Heart right ventricle (tissue), 16 donors: ENCODE data around the gene FOXN3. TPM values are rescaled to one million over a fixed set of nuclear protein-coding genes. Genes with fewer than 3 reads are reported as not detected.
"Not testable (repeated sequence)": the region's sequence is repeated elsewhere in the genome, so short reads cannot be mapped to it uniquely, and the experiment has no call there.

Experiments
- ATAC-seq, 8 donors: fragments of 200-7000 bp; cut with Tn5 transposase; one replicate each; pipeline ENCODE4 v1.9.1; 2020; ENCODE audit warnings: mild to moderate bottlenecking in 8 of 8, moderate library complexity in 8 of 8, moderate number of reproducible peaks in 1 of 8
- DNase-seq, 2 donors: peaks; one replicate each; pipeline ENCODE4 v3.0.0-alpha.2; 2020
- H3K27ac ChIP-seq, 10 donors: fragments of 200-600 bp; sonication (generic) in 2 of 10; one replicate each; pipeline versions ENCODE4 v1.5.0 to v1.8.0; 2020 to 2022; ENCODE audit warnings: mild to moderate bottlenecking in 3 of 10
- H3K27me3 ChIP-seq, 7 donors: fragments of 200-600 bp; one replicate each; pipeline ENCODE4 v1.8.0; 2021 to 2022; ENCODE audit warnings: mild to moderate bottlenecking in 2 of 7
- H3K36me3 ChIP-seq, 9 donors: fragments of 200-600 bp; sonication (generic) in 1 of 9; one replicate each; pipeline versions ENCODE4 v1.5.0 to v1.8.0; 2020 to 2022; ENCODE audit warnings: mild to moderate bottlenecking in 2 of 9
- H3K4me1 ChIP-seq, 9 donors: fragments of 200-600 bp; sonication (generic) in 1 of 9; one replicate each; pipeline versions ENCODE4 v1.5.0 to v1.8.0; 2020 to 2022; ENCODE audit warnings: mild to moderate bottlenecking in 4 of 9
- H3K4me3 ChIP-seq, 10 donors: fragments of 200-600 bp; sonication (generic) in 2 of 10; one replicate each; pipeline versions ENCODE4 v1.5.0 to v1.8.0; 2020 to 2022; ENCODE audit warnings: mild to moderate bottlenecking in 7 of 10, moderate library complexity in 2 of 10
- H3K9me3 ChIP-seq, 11 donors: fragments of 200-600 bp in 10 of 11; sonication (generic) in 2 of 11; one replicate each; pipeline versions ENCODE4 v1.5.0 to v1.8.0; 2013 to 2022; ENCODE audit warnings: mild to moderate bottlenecking in 2 of 11, control low read depth in 1 of 11, moderate library complexity in 1 of 11
- WGBS, 2 donors: extraction: QIAGEN DNeasy Blood & Tissue Kit; methylation state at CpG; one replicate each; pipeline ENCODE4 v1.1.7; 2013; ENCODE audit warnings: inconsistent platforms in 1 of 2; 5-methylcytosine and 5-hydroxymethylcytosine counted together
- intact Hi-C, 10 donors: fragments of 100-400 bp; cut with DNase I; formaldehyde crosslinking; loops; one replicate each; pipeline versions ENCODE4 v1.11.1 to v1.14.2; 2022
- polyA plus RNA-seq, 2 donors: library from polyadenylated mRNA; stranded (reverse); fragments of 200-250 nt; gene quantifications; one replicate each; pipeline ENCODE4 v1.2.3, GENCODE V29; 2013
- total RNA-seq, 10 donors: library from RNA; stranded (reverse); fragmentation: NEBNext Ultra II Directional in 3 of 10; extraction: Animal tissue kit (Norgen Biotek cat#: 25700) in 3 of 10; gene quantifications; one replicate each; pipeline versions ENCODE4 v1.2.1 to v1.2.4, GENCODE V29; 2021 to 2023
- TF ChIP-seq, protein P1 (sequence below), 9 donors: fragments of 200-600 bp; sonication (generic) in 2 of 9; IDR thresholded peaks; one replicate each; pipeline versions ENCODE4 v1.5.0 to v1.8.0; 2021 to 2022; ENCODE audit warnings: antibody characterized with exemption in 9 of 9, mild to moderate bottlenecking in 5 of 9, moderate library complexity in 1 of 9
- donor health status: Arrhythmogenic right ventricular cardiomyopathy.
- donor health status: ischemic (EF 13 %, LVEDD 7.1; RV severe dilation, severe dysfunction).
- donor health status: healthy with polysubstance abuse.
- donor health status: DM: no; HTN: yes; CAD: no.
- donor health status: DM: no; HTN: no; CAD: no.
- donor health status: ischemic (EF 25% LVEDD 6.9; RV normal size, moderate dysfunction).
- donor health status: ischemic (EF 25% LVEDD 5.7; RV mildly dilated, moderate dysfunction).
- donor health status: healthy.
- donor health status: DM: yes; HTN: yes; CAD: no.
- donor health status: Ischemic cardiomyopathy.
- donor health status: ischemic (EF 35%, LVEDD 5.7; RV mildly dilated, moderate dysfunction).
- donor health status: nonischemic (EF 11% LVEDD 7.7; RV severe dilation, severe dysfunction).
- donor health status: DM: yes; HTN: yes; CAD: no.
- donor health status: PGD.
- donor health status: ischemic (EF 29% LVEDD 5.4; RV normal size, mild dysfunction).
- donor health status: nonischemic (EF 23%, LVEDD 6.1; RV moderate dilation, normal function).

The FOXN3 gene
- total and polyA plus RNA-seq, 12 donors, result 13.0 to 150 (median 107) TPM

DNA sequence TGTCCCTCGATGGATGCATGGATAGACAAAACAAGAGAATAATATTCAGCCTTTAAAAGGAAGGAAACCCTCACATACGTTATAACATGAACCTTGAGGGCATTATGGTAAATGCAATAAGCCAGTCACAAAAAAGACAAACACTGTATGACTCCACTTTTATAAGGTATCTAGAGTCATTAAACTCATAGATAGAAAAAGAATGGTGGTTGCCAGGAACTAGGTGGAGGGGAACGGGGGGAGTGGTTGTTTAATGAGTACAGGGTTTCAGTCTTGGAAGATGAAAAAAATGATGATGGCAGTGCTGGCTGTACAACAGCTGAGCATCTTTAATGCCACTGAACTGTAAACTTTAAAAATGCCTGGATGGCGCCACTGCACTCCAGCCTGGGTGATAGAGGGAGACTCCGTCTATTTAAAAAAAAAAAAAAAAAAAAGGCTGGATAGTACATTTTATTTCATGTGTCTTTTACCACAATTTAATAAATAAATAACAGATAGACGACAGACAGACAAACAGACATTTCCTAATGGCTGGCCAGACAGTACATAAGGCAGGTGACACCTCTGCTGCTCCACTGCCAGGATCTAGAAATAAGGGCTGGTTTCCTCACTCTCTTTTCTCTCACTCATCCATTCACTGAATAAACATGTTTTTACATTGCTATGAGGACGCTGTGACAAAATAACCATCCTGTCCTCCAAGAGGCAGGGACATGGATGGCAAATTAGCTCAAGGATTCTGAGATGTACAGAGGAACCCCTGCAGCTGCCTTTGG is 118.8 kb downstream of the FOXN3 start:
- intact Hi-C loops, result no loop called here
- no peak overlapping the region for H3K27ac ChIP-seq
- peaks cover 9 to 36% (median 26%) of the 10 kb centered on the region in 9 donors for H3K4me1 ChIP-seq
- no peaks in the 10 kb centered on the region for H3K9me3 ChIP-seq
- TF ChIP-seq, protein P1, sequence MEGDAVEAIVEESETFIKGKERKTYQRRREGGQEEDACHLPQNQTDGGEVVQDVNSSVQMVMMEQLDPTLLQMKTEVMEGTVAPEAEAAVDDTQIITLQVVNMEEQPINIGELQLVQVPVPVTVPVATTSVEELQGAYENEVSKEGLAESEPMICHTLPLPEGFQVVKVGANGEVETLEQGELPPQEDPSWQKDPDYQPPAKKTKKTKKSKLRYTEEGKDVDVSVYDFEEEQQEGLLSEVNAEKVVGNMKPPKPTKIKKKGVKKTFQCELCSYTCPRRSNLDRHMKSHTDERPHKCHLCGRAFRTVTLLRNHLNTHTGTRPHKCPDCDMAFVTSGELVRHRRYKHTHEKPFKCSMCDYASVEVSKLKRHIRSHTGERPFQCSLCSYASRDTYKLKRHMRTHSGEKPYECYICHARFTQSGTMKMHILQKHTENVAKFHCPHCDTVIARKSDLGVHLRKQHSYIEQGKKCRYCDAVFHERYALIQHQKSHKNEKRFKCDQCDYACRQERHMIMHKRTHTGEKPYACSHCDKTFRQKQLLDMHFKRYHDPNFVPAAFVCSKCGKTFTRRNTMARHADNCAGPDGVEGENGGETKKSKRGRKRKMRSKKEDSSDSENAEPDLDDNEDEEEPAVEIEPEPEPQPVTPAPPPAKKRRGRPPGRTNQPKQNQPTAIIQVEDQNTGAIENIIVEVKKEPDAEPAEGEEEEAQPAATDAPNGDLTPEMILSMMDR (IDR thresholded peaks at IDR 0.05), result no peak
- no peak for ATAC-seq
- H3K36me3 ChIP-seq, result peaks cover 0 to 3% (median 0%) of the 10 kb centered on the region in 9 donors
- H3K27me3 ChIP-seq, result no peaks in the 10 kb centered on the region
- no peak overlapping the region for H3K4me3 ChIP-seq
- DNase-seq, result no peak
- WGBS, 2 donors, result 78 to 84% methylated on average over 7 of the region's 7 CpGs

- 91 to 95% methylated on average over 6 of the region's 6 CpGs for WGBS, 2 donors
Observed at GRCh38 chr14:89296281-89296745, 120.7 kb downstream of the FOXN3 start.

GRCh38 chr14:89294872-89295271 is 122.2 kb downstream of the FOXN3 start:
- no peak for DNase-seq
- intact Hi-C loops, result loop anchor here in 1 of 10 donors (5.0 kb wide), 1 partner anchor 43 kb away; no protein-coding TSS in a partner anchor
- no peaks in the 10 kb centered on the region for H3K27me3 ChIP-seq
- no peak overlapping the region for H3K4me3 ChIP-seq
- H3K4me1 ChIP-seq, result peaks cover 7 to 35% (median 24%) of the 10 kb centered on the region in 9 donors
- TF ChIP-seq, protein P1 (IDR thresholded peaks at IDR 0.05), result no peak
- ATAC-seq, result no peak
- no peak overlapping the region for H3K27ac ChIP-seq
- H3K9me3 ChIP-seq, result no peaks in the 10 kb centered on the region
- peaks cover 0 to 10% (median 0%) of the 10 kb centered on the region in 9 donors for H3K36me3 ChIP-seq
- 95% methylated on average over 6 of the region's 6 CpGs for WGBS, 2 donors

More at GRCh38 chr14:89296281-89296745, 120.7 kb downstream of the FOXN3 start:
- intact Hi-C loops, result no loop called here
- Histone ChIP-seq H3K4me1 (peaks cover 7 to 35% (median 24%) of the 10 kb centered on the region in 9 donors), H3K27ac (no peak overlapping the region), H3K9me3 (no peaks in the 10 kb centered on the region), H3K27me3 (no peaks in the 10 kb centered on the region), H3K36me3 (peaks cover 0 to 3% (median 0%) of the 10 kb centered on the region in 9 donors), H3K4me3 (no peak overlapping the region)
- TF ChIP-seq, protein P1 (IDR thresholded peaks at IDR 0.05), result no peak
- ATAC-seq, result no peak
- no peak for DNase-seq

DNA sequence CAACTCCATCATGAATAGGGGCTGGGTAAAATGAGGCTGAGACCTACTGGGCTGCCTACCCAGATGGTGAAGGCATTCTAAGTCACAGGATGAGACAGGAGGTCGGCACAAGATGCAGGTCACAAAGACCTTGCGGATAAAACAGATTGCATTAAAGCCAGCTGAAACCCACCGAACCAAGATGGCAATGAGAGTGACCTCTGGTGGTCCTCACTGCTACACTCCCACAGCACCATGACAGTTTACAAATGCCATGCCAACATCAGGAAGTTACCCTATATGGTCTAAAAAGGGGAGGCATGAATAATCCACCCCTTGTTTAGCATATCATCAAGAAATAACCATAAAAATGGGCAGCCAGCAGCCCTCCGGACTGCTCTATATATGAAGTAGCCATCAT is 122.6 kb downstream of the FOXN3 start:
- 86 to 93% methylated on average over 4 of the region's 4 CpGs for WGBS, 2 donors
- Histone ChIP-seq H3K4me1 (peaks cover 7 to 35% (median 24%) of the 10 kb centered on the region in 9 donors), H3K36me3 (peaks cover 0 to 10% (median 0%) of the 10 kb centered on the region in 9 donors), H3K27ac (peak overlapping the region in 1 of 10 donors; percentile 56)
- H3K27me3 ChIP-seq, H3K4me3 ChIP-seq, ATAC-seq, DNase-seq, H3K9me3 ChIP-seq: not testable (repeated sequence)
- intact Hi-C loops, result loop anchor here in 1 of 10 donors (5.0 kb wide), 1 partner anchor 42 kb away; no protein-coding TSS in a partner anchor
